Kidney (tissue), 14 donors: ENCODE results near the gene LSM14A. TPM values are rescaled to one million over a fixed set of nuclear protein-coding genes. Genes with fewer than 3 reads are reported as not detected.

ENCODE experiments used
- DNase-seq, 5 donors: peaks; one replicate each; pipeline ENCODE4 v3.0.0-alpha.2; 2013 to 2020
- FAIRE-seq: peaks from 2 replicates; lab custom pipeline; 2012; peaks lifted over from hg19 to GRCh38; lab: Jason Lieb, UNC
- H3K27ac ChIP-seq, 2 donors: one replicate each; pipeline ENCODE4 v1.7.0; 2013; ENCODE audit warnings: low read depth in 2 of 2, low read length in 2 of 2, inconsistent platforms in 1 of 2
- H3K27me3 ChIP-seq: one replicate; pipeline ENCODE4 v1.7.1; 2013; ENCODE audit warnings: low read length, inconsistent platforms; ENCODE audit not compliant: control insufficient read depth, insufficient read depth
- H3K36me3 ChIP-seq, 3 donors: one replicate each; pipeline versions ENCODE4 v1.7.0 to v1.7.1; 2013; ENCODE audit warnings: low read length in 3 of 3, control low read depth in 1 of 3, inconsistent platforms in 1 of 3; ENCODE audit not compliant: insufficient read depth in 3 of 3, control insufficient read depth in 2 of 3
- H3K4me1 ChIP-seq, 3 donors: one replicate each; pipeline versions ENCODE4 v1.7.0 to v1.7.1; 2013; ENCODE audit warnings: low read length in 3 of 3, inconsistent platforms in 1 of 3, low read depth in 1 of 3; ENCODE audit not compliant: control insufficient read depth in 2 of 3, insufficient read depth in 2 of 3
- H3K4me3 ChIP-seq, 3 donors: one replicate each; pipeline versions ENCODE4 v1.7.0 to v1.8.1; 2013; ENCODE audit warnings: low read length in 3 of 3, control low read depth in 1 of 3, inconsistent platforms in 1 of 3
- H3K9ac ChIP-seq, 3 donors: one replicate each; pipeline versions ENCODE4 v1.7.0 to v1.7.1; 2013; ENCODE audit warnings: low read length in 3 of 3, control low read depth in 1 of 3, inconsistent platforms in 1 of 3
- H3K9me3 ChIP-seq, 3 donors: one replicate each; pipeline versions ENCODE4 v1.7.0 to v1.7.1; 2013; ENCODE audit warnings: low read length in 3 of 3, control low read depth in 1 of 3, inconsistent platforms in 1 of 3; ENCODE audit not compliant: control insufficient read depth in 2 of 3, insufficient read depth in 1 of 3
- CTCF ChIP-seq: IDR thresholded peaks from 3 replicates; pipeline ENCODE4 v1.5.1; 2012; ENCODE audit warnings: mild to moderate bottlenecking, moderate library complexity, borderline replicate concordance; ENCODE audit not compliant: insufficient read depth; ENCODE audit errors: extremely low read depth
- intact Hi-C: fragments of 100-400 bp; cut with DNase I; formaldehyde crosslinking; loops from one replicate; pipeline ENCODE4 v1.11.1; 2022
- polyA plus RNA-seq: library from polyadenylated mRNA; stranded (reverse); fragments of 350-450 nt; fragmentation: Illumina TruSeq; extraction: RNeasy Lipid Tissue Mini Kit (QIAGEN cat#74804); gene quantifications from one replicate; pipeline ENCODE4 v1.2.3, GENCODE V29; 2014; ENCODE audit warnings: low read depth, low replicate concordance; ENCODE audit not compliant: insufficient read depth
- total RNA-seq: library from RNA; stranded (reverse); fragmentation: NEBNext Ultra II Directional; extraction: Animal tissue kit (Norgen Biotek cat#: 25700); gene quantifications from one replicate; pipeline ENCODE4 v1.2.1, GENCODE V29; 2021
- donor health status: control.
- donor health status: control.
- donor health status: control.
- donor health status: control.
- donor health status: control.
- donor health status: DM: yes; HTN: yes; CAD: no.
- donor health status: Normal renal cell carcinoma (clear cell type).

The LSM14A gene
- total and polyA plus RNA-seq, 2 donors from 2014 or later: 49.3 to 114 TPM

GRCh38 chr19:34269968-34270621, 97.8 kb downstream of the LSM14A start:
- DNase-seq (peak; percentile 60 to 95 (median 85)), FAIRE-seq (no peak)
- no peaks in the 10 kb centered on the region for H3K36me3 ChIP-seq
- H3K9me3 ChIP-seq: no peaks in the 10 kb centered on the region
- H3K9ac ChIP-seq: peak overlapping the region in 2 of 3 donors; percentile 29 to 42
- intact Hi-C loops: no loop called here
- H3K4me1 ChIP-seq: peaks cover 11 to 27% (median 22%) of the 10 kb centered on the region in 3 donors
- no peak for TF ChIP-seq CTCF
- H3K27ac ChIP-seq: peak overlapping the region; percentile 52 to 97
- H3K27me3 ChIP-seq: no peaks in the 10 kb centered on the region
- H3K4me3 ChIP-seq: peak overlapping the region; percentile 0 to 10 (median 8)

- DNase-seq (no peak), FAIRE-seq (no peak)
- no peak overlapping the region for H3K4me3 ChIP-seq
- no peak overlapping the region for H3K9ac ChIP-seq
- H3K27me3 ChIP-seq: no peaks in the 10 kb centered on the region
- intact Hi-C loops: no loop called here
- H3K27ac ChIP-seq: no peak overlapping the region
- no peaks in the 10 kb centered on the region for H3K9me3 ChIP-seq
- H3K36me3 ChIP-seq: no peaks in the 10 kb centered on the region
- H3K4me1 ChIP-seq: peaks cover 11 to 25% (median 19%) of the 10 kb centered on the region in 3 donors
- TF ChIP-seq CTCF: no peak
Observed at GRCh38 chr19:34273121-34273520, 100.8 kb downstream of the LSM14A start.

DNA sequence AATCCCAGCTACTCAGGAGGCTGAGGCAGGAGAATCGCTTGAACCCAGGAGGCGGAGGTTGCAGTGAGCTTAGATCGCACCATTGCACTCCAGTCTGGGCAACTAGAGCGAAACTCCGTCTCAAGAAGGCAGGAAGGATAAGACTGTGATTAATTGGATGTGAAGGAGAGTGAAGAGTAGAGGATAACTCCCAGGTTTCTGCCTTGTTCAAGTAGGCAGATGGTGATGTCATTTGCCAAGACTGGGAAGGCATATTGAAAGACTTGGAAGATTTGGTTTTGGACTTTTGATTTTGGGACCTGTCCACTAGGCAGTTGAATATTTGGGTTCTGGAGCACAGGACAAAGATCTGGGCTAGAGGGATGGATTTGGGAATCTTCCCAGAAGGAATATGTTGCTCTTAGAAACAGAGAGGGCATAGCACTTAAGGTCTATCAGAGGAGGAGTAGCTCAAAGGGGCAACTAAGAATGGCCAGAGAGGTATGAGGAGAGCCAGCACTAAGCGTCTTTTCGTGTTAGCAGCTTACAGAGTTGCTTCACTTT, 102.1 kb downstream of the LSM14A start:
- Histone ChIP-seq H3K27me3 (no peaks in the 10 kb centered on the region), H3K9me3 (no peaks in the 10 kb centered on the region), H3K36me3 (no peaks in the 10 kb centered on the region), H3K4me3 (no peak overlapping the region), H3K27ac (peak overlapping the region in 1 of 2 donors; percentile 78), H3K9ac (no peak overlapping the region), H3K4me1 (peaks cover 11 to 16% (median 14%) of the 10 kb centered on the region in 3 donors)
- intact Hi-C loops: no loop called here
- FAIRE-seq: no peak
- DNase-seq: no peak
- no peak for TF ChIP-seq CTCF
